PC-9 (cell line): Measurements from ENCODE around the gene NPBWR2.

Experiments used
- EZH2 ChIP-seq: fragments of 200-600 bp; sonication (generic); IDR thresholded peaks from 2 replicates; pipeline ENCODE4 v1.8.0; 2017; ENCODE audit warnings: antibody characterized with exemption, low read depth
- TF ChIP-seq, protein P1 (sequence below): fragments of 200-600 bp; sonication (generic); conservative IDR thresholded peaks from 2 replicates; pipeline ENCODE4 v1.6.1; 2017; ENCODE audit warnings: mixed run types, antibody characterized with exemption, mild to moderate bottlenecking, moderate library complexity

DNA sequence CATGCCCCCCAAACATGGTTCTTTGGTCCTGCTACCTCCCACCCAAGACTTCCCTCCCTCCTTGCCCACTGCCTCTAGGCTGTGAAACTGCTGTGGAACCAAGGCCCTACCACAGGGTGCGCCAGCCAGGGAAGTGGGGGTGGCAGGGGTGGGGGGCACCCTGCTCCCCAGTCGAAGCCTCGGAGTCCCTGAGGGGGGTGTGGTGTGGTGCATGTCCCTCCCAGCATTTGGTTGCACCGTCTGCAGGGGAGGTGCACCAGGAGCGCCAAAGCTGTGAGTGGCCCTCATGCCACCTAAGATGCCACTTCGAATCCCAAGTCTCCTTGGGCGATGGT is 29.9 kb downstream of the NPBWR2 start:
- TF ChIP-seq, protein P1, sequence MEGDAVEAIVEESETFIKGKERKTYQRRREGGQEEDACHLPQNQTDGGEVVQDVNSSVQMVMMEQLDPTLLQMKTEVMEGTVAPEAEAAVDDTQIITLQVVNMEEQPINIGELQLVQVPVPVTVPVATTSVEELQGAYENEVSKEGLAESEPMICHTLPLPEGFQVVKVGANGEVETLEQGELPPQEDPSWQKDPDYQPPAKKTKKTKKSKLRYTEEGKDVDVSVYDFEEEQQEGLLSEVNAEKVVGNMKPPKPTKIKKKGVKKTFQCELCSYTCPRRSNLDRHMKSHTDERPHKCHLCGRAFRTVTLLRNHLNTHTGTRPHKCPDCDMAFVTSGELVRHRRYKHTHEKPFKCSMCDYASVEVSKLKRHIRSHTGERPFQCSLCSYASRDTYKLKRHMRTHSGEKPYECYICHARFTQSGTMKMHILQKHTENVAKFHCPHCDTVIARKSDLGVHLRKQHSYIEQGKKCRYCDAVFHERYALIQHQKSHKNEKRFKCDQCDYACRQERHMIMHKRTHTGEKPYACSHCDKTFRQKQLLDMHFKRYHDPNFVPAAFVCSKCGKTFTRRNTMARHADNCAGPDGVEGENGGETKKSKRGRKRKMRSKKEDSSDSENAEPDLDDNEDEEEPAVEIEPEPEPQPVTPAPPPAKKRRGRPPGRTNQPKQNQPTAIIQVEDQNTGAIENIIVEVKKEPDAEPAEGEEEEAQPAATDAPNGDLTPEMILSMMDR = no peak
- TF ChIP-seq EZH2 = no peak
